Midbrain (tissue), 1 donor: ENCODE results near the gene ADGRG7.

Source experiments
- DNase-seq: peaks from one replicate; lab custom pipeline; 2025; lab: John Stamatoyannopoulos, UW

Gene ADGRG7

DNA sequence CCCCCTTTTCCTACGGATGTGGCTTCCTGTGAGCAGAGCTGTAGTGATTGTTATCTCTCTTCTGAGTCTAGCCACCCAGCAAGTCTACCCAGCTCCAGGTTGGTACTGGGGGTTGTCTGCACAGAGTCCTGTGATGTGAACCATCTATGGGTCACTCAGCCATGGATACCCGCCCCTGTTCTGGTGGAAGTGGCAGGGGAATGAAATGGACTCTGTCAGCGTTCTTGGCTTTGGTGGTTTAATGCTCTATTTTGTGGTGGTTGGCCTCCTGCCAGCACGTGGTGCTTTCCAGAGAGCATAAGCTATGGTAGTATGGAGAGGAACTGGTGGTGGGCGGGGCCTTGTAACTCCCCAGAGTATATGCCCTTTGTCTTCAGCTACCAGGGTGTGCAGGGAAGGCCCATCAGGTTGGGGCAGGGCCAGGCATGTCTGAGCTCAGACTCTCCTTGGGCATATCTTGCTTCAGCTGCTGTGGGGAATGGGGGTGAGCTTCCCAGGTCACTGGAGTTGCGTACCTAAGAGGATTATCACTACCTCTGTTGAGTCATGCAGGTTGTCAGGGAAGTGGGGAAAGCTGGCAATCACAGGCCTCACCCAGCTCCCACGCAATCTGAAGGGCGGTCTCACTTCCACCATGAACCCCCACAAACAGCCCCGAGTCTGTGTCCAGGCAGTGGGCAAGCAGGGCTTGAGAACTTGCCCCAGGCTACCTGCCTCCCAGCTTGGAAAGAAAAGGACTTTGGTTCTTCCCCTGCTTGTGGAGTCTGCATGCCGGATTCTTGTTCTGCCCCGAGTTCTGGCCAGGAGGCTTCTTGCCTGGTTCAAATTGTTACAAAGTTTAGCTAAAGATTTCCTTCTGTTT, 9.0 kb upstream of the ADGRG7 start:
- DNase-seq: no peak

DNA sequence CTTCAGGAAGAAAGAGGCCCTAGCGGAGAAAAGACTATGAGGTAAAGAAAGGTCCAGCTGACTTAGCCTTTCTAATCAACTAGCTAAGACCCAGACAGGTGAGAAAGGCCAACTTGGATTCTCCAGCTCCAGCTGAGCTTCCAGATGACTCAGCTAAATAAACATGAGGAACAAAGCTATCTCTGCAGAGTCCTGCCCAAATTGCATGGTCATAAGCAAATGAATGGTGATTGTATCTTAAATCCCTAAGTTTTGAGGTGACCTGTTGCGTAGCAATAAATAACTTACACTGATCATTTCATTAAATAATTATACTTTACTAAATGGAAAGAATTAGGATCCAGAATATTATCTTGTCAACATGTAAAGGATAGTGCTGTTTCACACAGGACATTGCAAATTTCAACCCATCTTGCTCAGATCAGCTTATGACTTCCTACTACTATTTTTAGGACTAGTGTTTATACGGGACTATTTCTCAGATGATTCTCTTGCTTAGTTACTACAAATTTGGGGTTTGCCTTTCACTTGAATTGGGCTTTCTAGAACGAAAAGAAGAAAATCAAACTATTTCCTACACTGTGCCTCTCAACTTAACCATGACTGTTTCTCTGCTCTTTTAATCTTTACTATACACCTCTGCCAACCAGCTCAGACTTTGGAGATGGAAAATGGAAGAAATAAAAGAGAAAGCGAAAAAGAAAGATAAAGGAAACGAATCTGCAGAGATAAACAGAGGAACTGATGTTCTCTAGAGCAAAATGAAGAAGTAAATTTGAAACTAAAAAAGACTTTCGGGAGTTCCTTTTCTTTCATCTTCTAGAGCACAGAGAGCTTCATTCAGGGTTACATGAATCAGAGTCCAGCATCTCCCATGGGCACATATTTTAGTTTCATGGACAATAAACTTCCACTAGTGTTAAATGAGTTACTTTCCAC, 6.6 kb upstream of the ADGRG7 start:
- DNase-seq: no peak

DNA sequence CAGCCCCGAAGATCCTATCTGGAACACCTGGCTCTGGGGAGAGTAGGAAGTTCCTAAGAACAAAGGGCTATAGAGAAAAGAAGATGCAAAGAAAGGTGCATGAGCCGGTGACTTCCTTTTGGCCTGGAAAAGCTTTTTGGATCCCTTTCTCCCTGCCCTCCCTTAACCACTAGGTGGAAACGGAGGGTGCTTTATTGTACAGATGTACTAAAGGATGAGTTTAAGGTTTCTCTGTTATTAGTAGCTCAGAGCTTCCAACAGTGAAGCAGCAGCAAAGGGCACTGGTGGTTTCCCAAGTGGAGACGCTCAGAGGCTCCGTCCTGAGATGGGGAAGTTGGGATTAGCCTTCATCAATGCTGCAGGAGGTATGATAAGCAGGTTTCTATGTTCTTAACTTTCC, 5.9 kb upstream of the ADGRG7 start:
- no peak for DNase-seq

DNA sequence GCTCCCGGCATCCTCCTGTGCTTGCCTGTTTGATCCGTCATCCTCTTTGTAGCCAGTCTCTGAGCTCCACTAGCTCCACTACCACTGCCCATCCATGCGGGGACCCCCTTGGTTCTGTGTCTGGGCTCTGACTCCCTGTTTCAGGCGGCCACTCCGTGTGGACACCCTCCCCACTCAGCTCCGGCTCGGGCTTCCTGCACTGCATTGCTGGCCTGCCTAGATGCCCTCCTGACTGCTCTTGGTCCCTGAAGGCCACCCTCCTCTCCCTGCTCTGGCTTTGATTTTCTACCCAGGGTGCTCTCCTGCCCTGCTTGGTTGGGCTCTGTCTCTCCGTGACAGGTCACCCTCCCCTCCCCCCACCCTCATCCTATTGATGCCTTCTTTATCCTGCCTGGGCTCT, 4.0 kb upstream of the ADGRG7 start:
- no peak for DNase-seq

DNA sequence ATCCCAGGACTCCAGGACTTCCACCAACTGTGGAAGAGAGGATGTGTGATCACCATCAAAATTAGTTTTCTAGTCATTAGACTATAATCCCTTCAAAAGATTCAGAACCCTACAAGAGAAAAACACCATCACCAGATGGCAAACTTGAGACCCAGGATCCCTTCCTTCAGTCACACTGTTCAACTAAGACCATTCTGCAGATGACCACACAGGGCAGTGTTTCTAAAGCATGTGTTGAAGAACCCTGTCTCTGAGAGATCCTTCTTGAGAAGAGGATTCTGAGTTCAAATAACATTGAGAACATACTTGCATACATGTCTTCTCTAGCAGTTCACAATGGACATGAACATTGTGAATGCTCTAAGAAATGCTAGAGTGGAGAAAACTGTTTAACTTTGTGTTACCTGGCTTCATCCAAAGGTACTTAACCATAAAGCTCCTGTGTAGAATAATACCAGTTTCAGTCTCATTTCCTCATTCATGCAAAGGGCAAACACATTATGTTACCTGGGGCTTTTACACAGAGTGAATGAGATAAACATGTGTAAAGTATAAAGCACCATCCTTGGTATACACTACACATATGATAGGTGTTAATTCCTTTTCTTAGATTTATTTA, 2.4 kb upstream of the ADGRG7 start:
- DNase-seq: no peak

DNA sequence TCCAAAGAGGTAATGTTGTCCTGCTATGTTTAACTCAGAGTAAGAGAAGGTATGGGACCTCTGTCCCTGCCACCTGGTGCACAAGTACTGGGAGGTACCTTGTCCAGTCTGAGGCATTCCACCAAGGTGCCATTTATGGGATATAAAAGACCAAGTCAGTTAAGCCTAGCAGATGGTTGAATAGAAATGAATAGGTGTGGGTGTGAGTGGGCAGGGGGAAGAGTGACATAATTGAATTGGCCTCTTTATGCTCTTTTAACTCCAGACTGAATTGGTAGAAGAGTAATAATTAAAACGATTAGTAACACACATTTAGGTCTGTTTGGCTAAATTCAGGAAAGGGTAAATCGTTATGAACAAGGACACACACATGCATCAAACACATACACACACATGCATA, 562 bp downstream of the ADGRG7 start:
- DNase-seq: no peak

DNA sequence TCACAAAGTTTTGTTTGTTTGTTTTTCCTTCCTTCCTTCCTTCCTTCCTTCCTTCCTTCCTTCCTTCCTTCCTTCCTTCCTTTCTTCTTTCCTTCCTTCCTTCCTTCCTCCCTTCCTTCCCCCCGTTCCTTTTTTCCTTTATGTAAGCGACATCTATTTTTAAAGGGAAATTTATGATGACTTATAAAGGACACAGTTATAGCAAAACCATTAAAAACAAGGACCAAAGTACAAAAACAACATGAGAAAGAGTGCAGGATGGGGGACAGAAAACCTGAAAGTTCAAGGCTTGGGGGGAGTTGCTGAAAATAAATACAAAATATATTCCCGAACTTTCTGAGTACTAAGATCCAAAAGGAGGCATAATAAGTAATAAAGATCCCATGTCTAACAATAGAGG, 1.8 kb downstream of the ADGRG7 start:
- no peak for DNase-seq

DNA sequence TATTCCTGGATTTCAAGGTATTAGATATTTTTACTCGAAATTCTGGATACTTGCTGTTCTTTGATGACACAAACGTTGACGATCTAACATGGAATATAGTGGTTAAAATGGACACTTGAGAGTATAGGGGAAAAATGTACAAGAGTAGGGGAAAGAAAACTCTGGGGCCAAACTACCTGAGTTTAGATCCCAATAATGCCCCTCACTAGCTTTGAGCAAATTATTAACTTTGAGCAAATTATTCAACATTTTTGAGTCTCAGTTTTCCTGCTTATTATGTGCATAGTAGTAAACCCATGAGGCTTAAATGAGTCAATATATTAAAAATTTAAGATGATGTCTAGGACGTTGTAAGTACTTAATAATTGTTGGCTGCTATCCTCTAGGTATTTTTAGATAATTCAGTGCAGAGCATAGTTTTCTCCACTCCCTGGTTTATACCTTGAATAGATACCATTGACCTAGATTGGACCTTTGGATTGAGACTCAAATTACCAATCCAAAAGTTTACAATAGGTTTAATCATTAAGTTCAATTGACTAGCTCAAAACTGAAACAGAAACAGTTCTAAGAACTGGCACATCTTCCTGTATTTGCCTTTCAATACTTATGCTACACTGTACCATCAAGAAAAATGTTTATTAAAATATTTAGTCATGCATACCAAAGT, 4.5 kb downstream of the ADGRG7 start:
- DNase-seq: no peak

DNA sequence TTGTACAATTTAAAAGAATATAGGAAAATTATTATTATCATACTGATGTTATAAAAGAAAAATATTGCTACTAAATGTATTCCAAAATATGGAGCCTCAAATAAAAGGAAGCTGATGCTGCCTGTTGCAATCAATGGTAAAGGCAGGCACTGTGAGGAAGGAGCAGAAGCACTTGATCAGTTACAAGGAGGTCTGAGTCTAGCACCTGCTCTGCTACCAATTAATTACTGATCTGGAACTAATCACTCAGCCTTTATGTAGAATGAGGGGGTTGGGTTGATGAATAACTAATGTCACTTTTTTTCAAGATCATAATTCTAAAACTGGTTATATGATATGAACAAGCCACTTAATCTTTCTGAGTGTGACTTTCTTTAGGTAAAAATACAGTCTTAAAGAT, 5.5 kb downstream of the ADGRG7 start:
- DNase-seq: no peak

DNA sequence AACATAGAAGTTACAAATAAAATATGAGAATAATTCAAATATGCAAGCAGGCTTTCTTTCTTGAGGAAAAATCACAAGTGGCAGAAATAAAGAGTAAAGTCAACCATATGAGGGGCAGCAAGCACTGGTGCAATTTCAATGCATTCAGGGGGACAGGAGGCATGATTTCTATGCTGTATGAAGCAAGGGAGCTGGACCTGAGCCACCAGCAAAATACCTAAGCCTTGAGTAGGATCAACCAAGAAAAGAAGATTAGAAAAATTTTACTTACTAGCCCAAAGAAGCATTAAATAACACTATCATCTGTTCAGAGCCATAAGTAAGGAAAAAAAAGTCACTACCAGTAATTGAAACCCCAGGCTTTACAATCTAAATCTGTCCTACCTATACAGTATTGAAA, 6.3 kb downstream of the ADGRG7 start:
- DNase-seq: no peak

DNA sequence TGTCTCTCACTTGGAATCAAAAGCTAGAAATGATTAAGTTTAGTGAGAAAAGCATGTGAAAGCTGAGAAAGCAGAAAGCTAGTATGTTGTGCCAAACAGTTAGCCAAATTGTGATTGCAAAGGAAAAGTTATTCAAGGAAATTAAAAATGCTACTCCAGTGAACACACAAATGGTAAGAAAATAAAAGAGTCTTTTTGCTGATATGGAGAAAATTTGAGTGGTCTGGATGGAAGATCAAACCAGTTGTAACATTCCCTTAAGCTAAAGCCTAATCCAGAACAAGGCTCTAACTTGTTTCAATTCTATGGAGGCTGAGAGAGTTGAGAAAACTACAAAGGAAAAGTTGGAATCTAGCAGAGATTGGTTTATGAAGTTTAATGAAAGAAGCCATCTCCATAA, 11.8 kb downstream of the ADGRG7 start:
- no peak for DNase-seq

DNA sequence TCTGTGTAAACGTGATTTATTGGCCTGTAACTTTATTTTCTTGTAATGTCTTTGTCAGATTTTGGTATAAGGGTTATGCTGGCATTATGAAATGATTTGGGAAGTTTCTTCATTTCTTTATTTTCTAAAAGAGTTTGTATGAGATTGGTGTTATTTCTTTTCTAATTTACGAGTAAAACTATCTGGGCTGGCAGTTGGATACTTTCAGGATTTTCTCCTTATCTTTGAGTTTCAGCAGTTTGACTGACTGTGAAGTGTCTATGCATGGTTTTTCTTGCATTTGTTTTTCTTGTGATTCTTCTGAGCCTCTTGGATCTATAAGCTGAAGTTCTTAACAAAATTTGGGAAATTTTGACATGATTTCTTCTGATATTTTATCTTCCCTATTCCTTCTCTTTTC, 18.1 kb downstream of the ADGRG7 start:
- no peak for DNase-seq

DNA sequence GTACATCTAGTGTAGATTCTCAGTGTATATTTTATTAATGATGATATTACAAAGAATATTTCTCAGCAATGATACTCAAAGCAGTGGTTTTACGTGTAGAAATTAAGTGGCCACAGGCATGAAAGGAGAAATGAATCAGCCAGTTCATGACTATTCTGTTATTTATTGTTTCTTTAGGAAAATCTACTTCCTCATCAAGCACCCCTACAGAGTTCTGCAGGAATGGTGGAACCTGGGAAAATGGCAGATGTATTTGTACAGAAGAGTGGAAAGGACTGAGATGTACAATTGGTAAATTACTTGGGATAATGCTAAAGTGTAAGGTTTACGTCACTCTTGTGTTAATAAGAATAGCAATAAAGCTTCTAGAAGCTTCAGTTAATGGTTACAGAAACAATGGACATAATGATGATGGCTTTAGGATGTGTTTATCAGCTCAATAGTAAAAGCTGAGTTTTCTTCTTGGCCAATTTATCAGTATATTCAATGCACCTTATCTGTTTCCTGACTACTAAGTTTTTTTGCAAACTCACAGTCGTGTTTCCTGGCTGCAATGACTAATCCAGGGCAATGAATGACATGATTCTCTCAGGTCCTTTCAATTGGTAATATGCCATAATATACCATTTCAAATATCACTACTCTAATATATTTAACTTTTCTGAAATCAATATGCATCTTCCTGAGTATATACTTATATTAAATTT, 20.2 kb downstream of the ADGRG7 start:
- DNase-seq: no peak

DNA sequence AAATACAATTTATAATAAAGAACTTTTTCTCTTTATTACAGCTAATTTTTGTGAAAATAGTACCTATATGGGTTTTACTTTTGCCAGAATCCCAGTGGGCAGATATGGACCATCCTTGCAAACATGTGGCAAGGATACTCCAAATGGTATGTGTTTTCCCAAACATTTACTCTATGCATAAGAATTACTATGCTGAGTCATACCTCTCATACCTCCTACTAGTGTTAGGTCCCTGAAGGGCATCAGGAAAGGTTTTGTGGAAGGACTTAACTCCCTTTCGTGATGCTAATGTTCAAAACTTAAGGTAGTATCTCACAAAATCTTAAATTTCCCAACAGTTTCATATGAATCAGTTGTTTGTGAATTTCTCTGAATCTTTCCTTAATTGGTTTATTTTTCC, 21.3 kb downstream of the ADGRG7 start:
- no peak for DNase-seq

DNA sequence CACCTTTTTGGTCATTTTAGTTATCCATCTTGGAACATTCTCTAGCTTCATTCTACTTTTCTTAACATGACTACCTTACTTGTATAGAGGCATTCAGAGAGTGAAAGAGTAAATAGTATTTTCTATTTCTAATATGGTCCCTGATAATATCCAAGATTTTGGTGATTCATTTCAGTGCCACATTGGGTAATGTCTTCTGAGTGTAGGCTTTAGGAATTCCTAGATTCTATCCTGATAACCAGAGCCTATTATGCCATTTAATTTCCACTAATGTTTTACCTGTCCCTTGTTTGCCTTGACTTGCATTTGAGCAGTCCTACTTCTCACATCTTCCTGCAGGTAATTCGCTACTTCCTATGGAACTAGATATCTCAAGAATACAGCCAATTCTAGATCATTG, 21.8 kb downstream of the ADGRG7 start:
- no peak for DNase-seq

DNA sequence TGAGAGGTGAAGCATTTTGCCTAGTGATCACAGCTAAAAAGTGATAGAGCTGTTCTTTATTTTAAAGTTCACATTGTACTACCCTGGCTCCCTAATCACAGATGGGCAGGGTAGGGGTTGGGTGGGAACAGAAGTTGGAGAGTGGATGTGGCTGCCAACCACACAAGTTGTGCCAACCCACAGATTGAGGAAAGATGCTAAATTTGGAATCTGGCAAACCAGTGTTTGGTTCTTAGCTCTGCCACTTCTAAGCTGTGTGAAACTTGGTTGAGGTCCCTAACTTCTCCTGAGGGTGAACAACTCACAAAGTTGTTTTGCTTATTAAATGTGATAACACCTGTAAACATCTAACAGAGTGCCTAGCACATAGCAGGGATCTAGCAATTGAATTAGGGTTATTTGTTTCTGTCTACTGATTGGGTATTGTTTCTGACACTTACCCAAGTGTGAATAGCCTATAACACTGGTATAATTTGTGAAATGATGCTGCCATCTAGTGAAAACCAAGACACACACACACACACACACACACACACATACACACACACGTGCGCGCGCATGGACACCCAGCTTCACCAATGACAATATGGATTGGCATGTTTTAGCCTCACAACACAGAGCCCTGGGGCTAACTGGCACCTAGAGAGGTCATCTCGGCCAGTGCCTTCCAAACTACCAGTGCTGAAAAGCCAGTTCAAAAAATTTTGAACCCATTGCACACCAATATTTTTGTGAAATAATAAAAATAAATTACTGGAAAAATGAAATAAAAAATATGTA, 25.3 kb downstream of the ADGRG7 start:
- no peak for DNase-seq

DNA sequence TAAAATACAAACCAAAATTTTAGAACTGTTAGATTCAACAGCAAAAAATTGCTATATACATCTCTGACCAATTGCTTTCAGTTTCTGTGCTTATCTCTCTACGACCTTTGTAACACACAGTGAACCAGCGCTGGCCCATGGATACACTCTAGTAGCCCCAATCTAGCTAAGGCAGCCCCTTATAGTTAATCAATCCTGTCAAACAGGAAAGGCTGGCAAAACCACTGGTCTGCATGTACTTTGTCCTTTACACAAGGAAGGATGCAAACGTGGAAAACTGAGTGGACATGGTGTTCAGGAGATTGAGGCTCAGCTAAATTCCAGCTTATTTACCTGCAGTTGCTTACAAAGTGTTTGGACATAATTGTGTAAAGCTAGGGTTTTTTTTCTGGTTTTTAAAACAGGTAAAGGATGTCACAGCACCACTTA, 25.9 kb downstream of the ADGRG7 start:
- no peak for DNase-seq

DNA sequence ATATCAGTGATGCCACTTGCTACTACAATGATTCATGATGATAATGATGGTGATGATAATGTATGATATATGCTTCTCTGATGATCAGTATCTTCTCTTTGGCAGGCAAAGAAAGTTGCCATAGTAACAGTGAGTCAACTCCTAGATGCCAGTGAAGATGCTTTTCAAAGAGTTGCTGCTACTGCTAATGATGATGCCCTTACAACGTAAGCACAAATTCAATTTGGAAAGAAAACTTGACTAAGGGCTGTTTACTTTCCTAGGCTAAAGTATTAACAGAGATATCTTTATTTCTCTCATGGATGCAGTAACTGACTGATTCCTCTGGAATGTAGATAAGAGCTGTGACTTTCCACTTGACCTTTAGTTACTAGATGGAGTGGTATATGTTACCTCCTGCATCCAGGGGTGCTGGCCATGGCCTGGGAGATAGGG, 27.8 kb downstream of the ADGRG7 start:
- no peak for DNase-seq

DNA sequence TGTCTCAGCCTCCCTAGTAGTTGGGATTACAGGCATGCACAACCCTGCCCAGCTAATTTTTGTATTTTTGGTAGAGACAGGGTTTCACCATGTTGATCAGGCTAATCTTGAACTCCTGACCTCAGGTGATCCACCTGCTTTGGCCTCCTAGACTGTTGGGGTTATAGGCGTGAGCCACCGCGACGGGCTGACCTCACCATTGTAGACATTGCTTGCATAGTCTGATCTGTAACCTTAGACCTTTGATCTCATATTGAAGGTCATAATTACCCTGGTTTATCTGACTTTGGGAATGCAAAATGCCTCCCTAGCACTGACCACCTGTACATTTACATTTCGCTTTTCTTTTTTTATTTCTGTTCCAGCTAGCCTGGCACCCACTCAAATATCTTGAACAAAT, 31.2 kb downstream of the ADGRG7 start:
- DNase-seq: no peak

DNA sequence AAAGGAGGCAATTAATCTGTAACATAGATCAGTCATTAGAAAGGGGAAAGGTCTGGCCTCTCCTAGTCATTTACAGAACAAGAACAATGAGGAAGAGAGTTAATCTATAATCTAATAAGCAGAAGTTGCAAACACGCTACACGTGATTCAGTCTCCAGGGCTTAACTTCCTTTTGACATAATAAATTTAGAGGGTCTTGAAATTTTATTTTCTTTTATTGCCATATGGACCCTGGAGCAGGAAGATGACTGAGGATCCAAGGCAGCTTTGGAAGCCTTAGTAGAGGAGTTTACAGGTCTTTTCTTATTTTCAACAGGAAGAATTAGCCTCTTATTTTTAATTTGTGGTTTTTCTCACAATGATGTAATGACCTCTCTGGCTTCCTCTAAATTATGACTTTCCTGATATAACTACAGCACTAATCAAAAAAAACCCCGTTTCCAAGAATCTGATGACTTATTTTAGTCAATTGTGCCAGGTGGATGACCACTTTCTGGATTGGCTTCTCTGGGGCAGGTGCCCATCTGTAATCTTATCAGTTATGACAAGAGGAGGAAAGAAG, 32.2 kb downstream of the ADGRG7 start:
- no peak for DNase-seq
